Panc1 (cell line): Measurements from ENCODE around the gene KCNE4. TPM values are rescaled to one million over a fixed set of nuclear protein-coding genes. Genes with fewer than 3 reads are reported as not detected.

Source experiments
- ATAC-seq: fragments of 200-7000 bp; cut with Tn5 transposase; 2 replicates; pipeline ENCODE4 v1.9.1; 2020; ENCODE audit warnings: mild to moderate bottlenecking, moderate library complexity
- BruUV-seq: library from RNA; stranded (reverse); fragments of 400-500 nt; replicated peaks from 2 replicates; lab custom pipeline; 2021; lab: Mats Ljungman, UMichigan
- CTCF ChIA-PET: fragments of 300-600 bp; sonication (Branson Sonifier 250); formaldehyde crosslinking; loops from one replicate; lab custom pipeline; 2022; ENCODE audit warnings: antibody characterized with exemption; lab: Charles Lee
- POLR2A ChIA-PET: fragments of 300-600 bp; sonication (Branson Sonifier 250); formaldehyde crosslinking; loops from one replicate; lab custom pipeline; 2022; ENCODE audit warnings: antibody characterized with exemption; lab: Charles Lee
- DNase-seq: peaks from one replicate; pipeline ENCODE4 v3.0.0-alpha.2; 2010; ENCODE audit warnings: low read depth, low spot score
- H3K27ac ChIP-seq: 2 replicates; pipeline ENCODE4 v1.5.1; 2011; ENCODE audit warnings: mild to moderate bottlenecking, low read length, inconsistent platforms
- H3K27me3 ChIP-seq: fragments of 200-500 bp; sonication (Bioruptor generic); 2 replicates; pipeline ENCODE4 v1.6.0; 2014; ENCODE audit warnings: low read length, inconsistent platforms; ENCODE audit not compliant: control insufficient read depth, insufficient read depth
- H3K36me3 ChIP-seq: fragments of 200-500 bp; sonication (Bioruptor generic); 2 replicates; pipeline ENCODE4 v1.5.1; 2014; ENCODE audit warnings: inconsistent platforms, mild to moderate bottlenecking, low read length, moderate library complexity; ENCODE audit not compliant: control insufficient read depth, insufficient read depth
- H3K4me1 ChIP-seq: 2 replicates; pipeline ENCODE4 v1.5.1; 2011; ENCODE audit warnings: inconsistent platforms, mild to moderate bottlenecking, low read length, moderate library complexity; ENCODE audit not compliant: control insufficient read depth, insufficient read depth
- H3K4me3 ChIP-seq, 2 experiments: 2 replicates each; pipeline ENCODE4 v1.5.1; 2011 to 2012; ENCODE audit warnings: low read depth in 2 of 2, low read length in 2 of 2, mild to moderate bottlenecking in 2 of 2, inconsistent platforms in 1 of 2, moderate library complexity in 1 of 2
- H3K9me3 ChIP-seq: fragments of 200-500 bp; sonication (Bioruptor generic); 2 replicates; pipeline ENCODE4 v1.5.1; 2014; ENCODE audit warnings: low read depth, mild to moderate bottlenecking, inconsistent platforms, low read length, moderate library complexity; ENCODE audit not compliant: control insufficient read depth, insufficient read depth
- CTCF ChIP-seq: fragments of 450-650 bp; IDR thresholded peaks from 2 replicates; pipeline ENCODE4 v1.5.1; 2017; ENCODE audit warnings: mild to moderate bottlenecking
- POLR2AphosphoS5 ChIP-seq: IDR thresholded peaks from 2 replicates; pipeline ENCODE4 v1.6.1; 2012; ENCODE audit warnings: mild to moderate bottlenecking, low read depth, low read length, moderate library complexity
- REST ChIP-seq, 2 experiments: IDR thresholded peaks; 2 replicates each; pipeline ENCODE4 v1.6.1; 2011 to 2012; ENCODE audit warnings: low read depth in 2 of 2, control low read depth in 1 of 2, low read length in 1 of 2, mild to moderate bottlenecking in 1 of 2, moderate library complexity in 1 of 2; ENCODE audit not compliant: insufficient read depth in 1 of 2
- SIN3A ChIP-seq: IDR thresholded peaks from 2 replicates; pipeline ENCODE4 v1.6.1; 2012; ENCODE audit warnings: low read depth, mild to moderate bottlenecking, low read length, moderate library complexity, borderline replicate concordance; ENCODE audit not compliant: insufficient read depth
- TCF7L2 ChIP-seq: IDR thresholded peaks from 2 replicates; pipeline ENCODE4 v1.6.1; 2011; ENCODE audit warnings: mild to moderate bottlenecking, low read depth, low read length, inconsistent platforms
- in situ Hi-C: cut with HindIII; loops from 2 replicates; pipeline ENCODE4 v1.10.0; 2016; ENCODE audit warnings: low sequenced_read_pairs, low pct_unique_long_range_greater_than_20kb
- intact Hi-C: fragments of 100-400 bp; cut with micrococcal nuclease; formaldehyde crosslinking; loops from one replicate; pipeline ENCODE4 v1.10.0; 2022; ENCODE audit not compliant: unreplicated experiment
- total RNA-seq: library from RNA; stranded (reverse); gene quantifications from one replicate; pipeline ENCODE4 v1.2.1, GENCODE V29; 2021; ENCODE audit not compliant: unreplicated experiment

KCNE4 gene
- total RNA-seq, 1 experiment from 2014 or later: 0.21 TPM

GRCh38 chr2:223076573-223076972 lies 24.6 kb downstream of the KCNE4 start:
- POLR2A ChIA-PET: no interaction called here
- no peak for TF ChIP-seq POLR2AphosphoS5
- no peak for TF ChIP-seq REST (IDR thresholded peaks at IDR 0.05; ENCODE audit: insufficient read depth in 1 of 2, low read depth in 2 of 2, low read length in 1 of 2)
- TF ChIP-seq TCF7L2: no peak
- TF ChIP-seq CTCF: no peak
- TF ChIP-seq SIN3A: no peak
- in situ Hi-C loops: no loop called here
- no peaks in the 10 kb centered on the region for H3K4me1 ChIP-seq
- H3K27me3 ChIP-seq: no peaks in the 10 kb centered on the region
- CTCF ChIA-PET: no interaction called here
- DNase-seq: no peak
- H3K9me3 ChIP-seq: no peaks in the 10 kb centered on the region
- H3K36me3 ChIP-seq: no peaks in the 10 kb centered on the region
- H3K27ac ChIP-seq: no peak overlapping the region
- no peak for ATAC-seq
- intact Hi-C loops: no loop called here
- no peak overlapping the region for H3K4me3 ChIP-seq
- no TSS peak for BruUV-seq

GRCh38 chr2:223078482-223078881 lies 26.5 kb downstream of the KCNE4 start:
- no peak for DNase-seq
- ChIA-PET CTCF (no interaction called here), POLR2A (no interaction called here)
- no peak overlapping the region for H3K27ac ChIP-seq
- H3K9me3 ChIP-seq: no peaks in the 10 kb centered on the region
- TF ChIP-seq CTCF (no peak), SIN3A (no peak), POLR2AphosphoS5 (no peak), TCF7L2 (no peak), REST (IDR thresholded peaks at IDR 0.05; ENCODE audit: insufficient read depth in 1 of 2, low read depth in 2 of 2, low read length in 1 of 2) (no peak)
- in situ Hi-C loops: no loop called here
- no peak overlapping the region for H3K4me3 ChIP-seq
- intact Hi-C loops: no loop called here
- no peaks in the 10 kb centered on the region for H3K27me3 ChIP-seq
- H3K4me1 ChIP-seq: no peaks in the 10 kb centered on the region
- H3K36me3 ChIP-seq: no peaks in the 10 kb centered on the region
- BruUV-seq: no TSS peak
- ATAC-seq: no peak
